B cell (primary cell): Measurements from ENCODE around the gene ABCB6.

Experiments used
- CTCF ChIP-seq: fragments of 200-600 bp; IDR thresholded peaks from one replicate; pipeline ENCODE4 v1.8.0; 2022; ENCODE audit warnings: antibody characterized with exemption, mild to moderate bottlenecking
- EZH2 ChIP-seq: IDR thresholded peaks from 2 replicates; pipeline ENCODE4 v1.6.1; 2012; ENCODE audit warnings: borderline replicate concordance, low read depth, mild to moderate bottlenecking, moderate library complexity, low read length; ENCODE audit not compliant: insufficient read depth, poor library complexity, severe bottlenecking

GRCh38 chr2:219174801-219175200, 44.0 kb downstream of the ABCB6 start:
- TF ChIP-seq CTCF (no peak), EZH2 (no peak)
